Bronchial epithelial cell (primary cell): Measurements from ENCODE around the gene OR51E1. TPM values are rescaled to one million over a fixed set of nuclear protein-coding genes. Genes with fewer than 3 reads are reported as not detected.

Experiments used
- DNase-seq: peaks from one replicate; pipeline ENCODE4 v3.0.0-alpha.2; 2010; ENCODE audit warnings: low read depth
- FAIRE-seq: peaks from 2 replicates; lab custom pipeline; 2011; peaks lifted over from hg19 to GRCh38; lab: Jason Lieb, UNC
- H3K27me3 ChIP-seq: 2 replicates; pipeline ENCODE4 v1.5.1; 2011; ENCODE audit warnings: low read length; ENCODE audit not compliant: control insufficient read depth, insufficient read depth
- H3K36me3 ChIP-seq: 2 replicates; pipeline ENCODE4 v1.5.1; 2011; ENCODE audit warnings: low read length; ENCODE audit not compliant: control insufficient read depth, insufficient read depth
- H3K4me3 ChIP-seq: 2 replicates; pipeline ENCODE4 v1.5.1; 2011; ENCODE audit warnings: mild to moderate bottlenecking, low read depth, low read length, control low read depth
- total RNA-seq: library from RNA; depleted of rRNA; stranded (reverse); fragments of >200 nt; gene quantifications from 2 replicates; pipeline ENCODE4 v1.2.1, GENCODE V29; 2014
- TF ChIP-seq, protein P1 (sequence below): IDR thresholded peaks from 2 replicates; pipeline ENCODE4 v1.5.1; 2011; ENCODE audit warnings: mild to moderate bottlenecking, moderate library complexity, low read length, control low read depth, inconsistent platforms; ENCODE audit not compliant: insufficient read depth, severe bottlenecking

OR51E1 gene
- total RNA-seq, 1 donor from 2014 or later = not detected

DNA sequence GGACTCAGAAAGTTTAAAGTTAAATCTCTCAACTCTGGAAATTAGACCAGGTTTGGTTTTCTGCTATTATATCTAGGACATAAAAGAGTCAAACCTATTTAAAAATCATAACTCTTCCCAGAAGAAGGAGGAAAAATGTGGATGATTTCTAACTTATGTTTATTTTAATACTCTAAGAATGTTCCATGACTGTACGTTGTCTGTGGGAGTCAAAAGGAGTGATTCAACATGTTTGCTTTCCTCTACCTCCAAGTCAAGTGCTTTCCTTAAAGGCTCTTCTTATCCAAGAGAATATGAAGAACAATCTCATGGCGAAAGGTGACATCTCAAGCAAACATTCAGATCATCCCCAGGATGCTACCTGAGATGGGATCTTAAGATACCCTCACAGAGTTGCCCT lies 21.6 kb downstream of the OR51E1 start:
- FAIRE-seq (no peak), DNase-seq (peak; percentile 5)
- Histone ChIP-seq H3K27me3 (no peaks in the 10 kb centered on the region), H3K36me3 (no peaks in the 10 kb centered on the region), H3K4me3 (no peak overlapping the region)
- TF ChIP-seq, protein P1, sequence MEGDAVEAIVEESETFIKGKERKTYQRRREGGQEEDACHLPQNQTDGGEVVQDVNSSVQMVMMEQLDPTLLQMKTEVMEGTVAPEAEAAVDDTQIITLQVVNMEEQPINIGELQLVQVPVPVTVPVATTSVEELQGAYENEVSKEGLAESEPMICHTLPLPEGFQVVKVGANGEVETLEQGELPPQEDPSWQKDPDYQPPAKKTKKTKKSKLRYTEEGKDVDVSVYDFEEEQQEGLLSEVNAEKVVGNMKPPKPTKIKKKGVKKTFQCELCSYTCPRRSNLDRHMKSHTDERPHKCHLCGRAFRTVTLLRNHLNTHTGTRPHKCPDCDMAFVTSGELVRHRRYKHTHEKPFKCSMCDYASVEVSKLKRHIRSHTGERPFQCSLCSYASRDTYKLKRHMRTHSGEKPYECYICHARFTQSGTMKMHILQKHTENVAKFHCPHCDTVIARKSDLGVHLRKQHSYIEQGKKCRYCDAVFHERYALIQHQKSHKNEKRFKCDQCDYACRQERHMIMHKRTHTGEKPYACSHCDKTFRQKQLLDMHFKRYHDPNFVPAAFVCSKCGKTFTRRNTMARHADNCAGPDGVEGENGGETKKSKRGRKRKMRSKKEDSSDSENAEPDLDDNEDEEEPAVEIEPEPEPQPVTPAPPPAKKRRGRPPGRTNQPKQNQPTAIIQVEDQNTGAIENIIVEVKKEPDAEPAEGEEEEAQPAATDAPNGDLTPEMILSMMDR = no peak

DNA sequence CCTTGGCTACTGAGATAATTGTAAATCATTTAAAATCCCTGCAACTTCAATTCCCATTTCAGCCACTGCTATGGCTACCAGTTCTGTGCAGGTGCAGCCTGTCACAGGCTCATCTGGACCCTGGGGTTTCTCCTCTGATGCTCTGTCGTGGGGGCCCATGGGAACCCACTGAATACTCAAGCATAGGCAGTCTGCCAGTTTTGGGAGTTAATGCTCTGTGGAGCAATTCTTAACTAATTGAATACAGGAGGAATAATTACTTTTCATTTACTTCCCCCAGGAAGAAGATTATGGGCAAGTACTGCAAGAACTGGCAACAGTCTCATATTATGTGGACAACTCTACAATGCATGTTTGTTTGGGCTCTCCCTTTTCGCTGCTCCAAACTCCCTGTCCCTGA lies 28.0 kb downstream of the OR51E1 start:
- Histone ChIP-seq H3K27me3 (no peaks in the 10 kb centered on the region), H3K4me3 (no peak overlapping the region), H3K36me3 (no peaks in the 10 kb centered on the region)
- DNase-seq (no peak), FAIRE-seq (no peak)
- TF ChIP-seq, protein P1 = no peak

DNA sequence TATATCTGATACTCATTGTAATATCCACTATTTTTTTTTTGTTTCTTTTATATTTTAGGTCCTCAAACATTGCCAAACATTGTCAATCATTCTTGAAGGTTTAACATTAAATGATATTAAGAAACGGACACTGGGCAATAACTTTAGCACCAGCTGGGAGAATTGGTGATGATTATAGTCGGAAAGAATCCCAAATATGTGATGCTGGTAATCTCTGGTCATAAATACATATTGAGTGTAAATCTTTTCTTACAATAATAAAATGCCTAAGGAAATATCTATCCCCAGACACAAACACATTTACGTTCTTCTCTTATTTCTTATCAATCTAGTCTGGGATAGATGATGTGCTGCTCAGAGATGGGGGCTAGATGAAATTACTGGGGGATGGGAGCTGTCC lies 28.7 kb downstream of the OR51E1 start:
- TF ChIP-seq, protein P1 = no peak
- DNase-seq (no peak), FAIRE-seq (no peak)

DNA sequence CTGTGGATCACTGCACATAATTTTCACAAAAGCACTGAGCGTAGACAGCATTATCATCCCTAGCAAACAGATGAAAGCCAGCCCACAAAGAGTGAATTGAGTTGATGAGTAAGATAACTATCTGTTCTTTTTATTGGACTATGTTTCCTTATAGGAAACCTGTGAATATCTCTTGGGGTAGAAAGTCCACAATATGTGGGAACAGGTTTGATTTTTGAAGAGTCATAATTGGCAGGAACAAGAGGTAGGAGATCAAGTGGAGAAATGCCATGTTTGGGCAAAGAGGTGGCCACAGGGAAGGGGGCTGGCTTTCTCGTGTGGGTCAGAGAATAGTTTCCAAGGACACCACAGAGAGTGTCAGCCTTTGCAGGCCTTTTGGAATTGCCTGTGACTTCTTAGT lies 30.0 kb downstream of the OR51E1 start:
- FAIRE-seq = no peak
- TF ChIP-seq, protein P1 = no peak
- H3K36me3 ChIP-seq = no peaks in the 10 kb centered on the region
- no peaks in the 10 kb centered on the region for H3K27me3 ChIP-seq
- no peak for DNase-seq
- no peak overlapping the region for H3K4me3 ChIP-seq

More for the DNA sequence above, 28.7 kb downstream of the OR51E1 start:
- Histone ChIP-seq H3K27me3 (no peaks in the 10 kb centered on the region), H3K4me3 (no peak overlapping the region), H3K36me3 (no peaks in the 10 kb centered on the region)

DNA sequence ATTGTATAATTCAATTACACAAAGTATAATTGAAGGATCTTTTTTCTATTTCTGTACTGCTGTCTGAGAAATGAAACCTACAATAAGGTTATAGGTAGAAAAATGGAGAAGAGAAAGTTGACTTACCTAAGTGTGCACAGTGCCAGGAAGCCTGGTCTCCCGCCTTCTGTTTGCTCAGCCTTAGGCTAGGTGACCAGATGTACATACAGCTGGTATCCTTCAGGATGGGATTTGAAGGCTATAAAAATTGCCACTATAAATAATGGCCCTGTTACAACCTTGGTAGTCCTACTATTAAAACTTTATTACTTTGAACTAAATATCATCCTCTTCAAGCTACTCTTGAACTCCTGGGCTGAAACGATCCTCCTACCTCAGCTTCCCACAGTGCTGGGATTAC lies 34.2 kb downstream of the OR51E1 start:
- TF ChIP-seq, protein P1 = no peak
- FAIRE-seq = no peak
- DNase-seq = no peak

DNA sequence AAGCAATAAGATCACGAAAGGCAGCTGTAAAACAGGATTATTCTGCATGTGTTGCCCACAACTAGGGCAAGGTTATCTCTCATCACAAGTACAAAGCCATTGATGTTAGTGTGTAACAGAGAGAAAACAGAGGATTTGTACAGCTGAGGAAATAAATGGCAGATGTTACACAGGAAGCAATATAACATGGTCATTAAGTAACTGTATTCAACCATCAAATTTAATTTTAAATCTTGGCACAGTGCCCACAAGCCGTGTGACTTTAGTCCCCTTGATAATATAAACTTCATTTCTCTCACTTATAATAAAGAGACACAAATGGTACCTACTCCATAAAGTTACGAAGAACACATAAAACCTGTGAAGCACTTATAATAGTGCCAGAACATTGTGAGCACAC lies 36.6 kb downstream of the OR51E1 start:
- no peak overlapping the region for H3K4me3 ChIP-seq
- no peaks in the 10 kb centered on the region for H3K36me3 ChIP-seq
- TF ChIP-seq, protein P1 = no peak
- no peaks in the 10 kb centered on the region for H3K27me3 ChIP-seq
- DNase-seq (no peak), FAIRE-seq (no peak)

More for the DNA sequence above, 34.2 kb downstream of the OR51E1 start:
- no peaks in the 10 kb centered on the region for H3K36me3 ChIP-seq
- H3K27me3 ChIP-seq = no peaks in the 10 kb centered on the region
- H3K4me3 ChIP-seq = no peak overlapping the region
